KMS-11 (cell line): ENCODE data around the gene PAPPA2.
"Not testable (repeated sequence)": the region's sequence is repeated elsewhere in the genome, so short reads cannot be mapped to it uniquely, and the experiment has no call there.

ENCODE experiments used
- H2AFZ ChIP-seq: fragments of 200-600 bp; sonication (generic); 2 replicates; pipeline ENCODE4 v1.6.1; 2016; ENCODE audit warnings: antibody characterized with exemption, mixed run types, low read depth
- H3K27ac ChIP-seq: fragments of 200-600 bp; sonication (generic); 2 replicates; pipeline ENCODE4 v1.6.1; 2016; ENCODE audit warnings: mild to moderate bottlenecking, mixed run types
- H3K27me3 ChIP-seq: fragments of 200-600 bp; sonication (generic); 2 replicates; pipeline ENCODE4 v1.6.1; 2017; ENCODE audit warnings: mild to moderate bottlenecking, low read depth, mixed run types, moderate library complexity; ENCODE audit not compliant: insufficient read depth
- H3K36me3 ChIP-seq: fragments of 200-600 bp; sonication (generic); 2 replicates; pipeline ENCODE4 v1.6.1; 2017; ENCODE audit warnings: mild to moderate bottlenecking, mixed run types; ENCODE audit not compliant: insufficient read depth
- H3K4me1 ChIP-seq: fragments of 200-600 bp; sonication (generic); 2 replicates; pipeline ENCODE4 v1.6.1; 2016; ENCODE audit warnings: mild to moderate bottlenecking, low read depth, mixed run types; ENCODE audit not compliant: poor library complexity, severe bottlenecking
- H3K4me2 ChIP-seq: fragments of 200-600 bp; sonication (generic); 2 replicates; pipeline ENCODE4 v1.7.0; 2016; ENCODE audit warnings: mild to moderate bottlenecking, mixed run types
- H3K4me3 ChIP-seq: fragments of 200-600 bp; sonication (generic); IDR thresholded peaks from 2 replicates; pipeline ENCODE4 v1.6.1; 2017; ENCODE audit warnings: low read depth, low read length, mixed read lengths; ENCODE audit not compliant: insufficient read depth
- H3K79me2 ChIP-seq: fragments of 200-600 bp; sonication (generic); 2 replicates; pipeline ENCODE4 v1.6.1; 2016; ENCODE audit warnings: low read depth, mixed run types; ENCODE audit not compliant: insufficient read depth
- H3K9ac ChIP-seq: fragments of 200-600 bp; sonication (generic); 2 replicates; pipeline ENCODE4 v1.6.1; 2016; ENCODE audit warnings: mild to moderate bottlenecking, mixed run types
- H4K20me1 ChIP-seq: fragments of 200-600 bp; sonication (generic); 2 replicates; pipeline ENCODE4 v1.6.1; 2016; ENCODE audit warnings: mild to moderate bottlenecking, mixed run types; ENCODE audit not compliant: insufficient read depth
- CTCF ChIP-seq: fragments of 200-600 bp; sonication (generic); conservative IDR thresholded peaks from 2 replicates; pipeline ENCODE4 v1.6.1; 2017; ENCODE audit warnings: low read depth, mild to moderate bottlenecking, antibody characterized with exemption, low read length, moderate library complexity, mixed read lengths

Gene PAPPA2

GRCh38 chr1:176745945-176746344, 283.0 kb downstream of the PAPPA2 start:
- Histone ChIP-seq H3K79me2 (no peaks in the 10 kb centered on the region), H3K9ac (no peak overlapping the region), H3K36me3 (no peaks in the 10 kb centered on the region), H3K27me3 (no peaks in the 10 kb centered on the region), H3K4me2 (no peak overlapping the region), H3K4me1 (no peaks in the 10 kb centered on the region), H2AFZ (no peak overlapping the region), H3K4me3 (no peak overlapping the region), H4K20me1 (no peaks in the 10 kb centered on the region), H3K27ac (no peak overlapping the region)
- peak; percentile 44 for TF ChIP-seq CTCF

DNA sequence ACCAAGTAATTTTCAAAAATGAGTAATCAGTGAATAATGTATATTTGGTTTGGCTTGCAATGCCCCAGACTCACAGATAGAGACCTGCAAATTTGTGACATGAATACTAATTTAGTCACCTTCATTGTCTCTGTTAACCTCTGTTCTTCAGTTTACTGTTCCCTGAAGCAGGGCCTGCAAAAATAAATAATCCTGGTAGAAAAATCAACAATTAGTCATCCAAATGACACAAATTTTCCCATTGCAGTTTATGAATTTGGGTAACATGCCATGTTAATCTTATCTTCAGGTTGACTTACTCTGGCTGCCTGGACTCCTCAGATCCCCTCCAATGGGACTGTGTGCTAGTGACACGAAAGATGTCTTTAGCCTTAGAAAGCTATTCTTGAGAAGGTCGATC, 289.5 kb downstream of the PAPPA2 start:
- Histone ChIP-seq H3K79me2 (no peaks in the 10 kb centered on the region), H4K20me1 (no peaks in the 10 kb centered on the region), H3K9ac (no peak overlapping the region), H3K27ac (no peak overlapping the region), H3K4me3 (no peak overlapping the region), H3K36me3 (no peaks in the 10 kb centered on the region), H3K27me3 (no peaks in the 10 kb centered on the region), H3K4me2 (no peak overlapping the region), H3K4me1 (no peaks in the 10 kb centered on the region), H2AFZ (no peak overlapping the region)
- TF ChIP-seq CTCF, result no peak

DNA sequence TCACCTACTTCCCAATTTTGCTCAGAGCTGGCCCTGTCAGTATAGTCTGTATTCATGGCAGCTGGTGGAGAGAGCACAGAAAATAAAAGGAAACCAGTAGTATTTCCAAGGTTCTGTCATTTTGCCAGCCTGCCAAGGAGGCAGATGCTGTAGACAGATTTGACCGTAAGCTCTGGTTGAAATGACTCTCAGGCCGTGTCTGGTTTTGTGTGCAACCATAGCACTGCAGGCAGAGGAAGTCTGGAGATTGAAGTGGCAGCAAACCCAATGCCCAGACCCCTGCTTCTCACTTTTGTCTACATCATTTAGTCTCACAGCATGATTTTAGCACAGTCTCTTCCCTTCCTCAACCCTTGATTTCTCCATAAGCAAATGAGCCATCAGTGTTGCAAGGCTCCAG, 291.7 kb downstream of the PAPPA2 start:
- no peak for TF ChIP-seq CTCF
- Histone ChIP-seq H2AFZ (no peak overlapping the region), H3K4me1 (no peaks in the 10 kb centered on the region)

GRCh38 chr1:176756817-176757216, 293.8 kb downstream of the PAPPA2 start:
- H3K27me3 ChIP-seq, result not testable (repeated sequence)

More for the DNA sequence above, 291.7 kb downstream of the PAPPA2 start:
- Histone ChIP-seq H3K36me3 (no peaks in the 10 kb centered on the region), H3K27ac (no peak overlapping the region), H3K27me3 (no peaks in the 10 kb centered on the region), H3K9ac (no peak overlapping the region), H3K4me3 (no peak overlapping the region), H3K79me2 (no peaks in the 10 kb centered on the region), H4K20me1 (no peaks in the 10 kb centered on the region), H3K4me2 (no peak overlapping the region)

GRCh38 chr1:176765608-176766007, 302.6 kb downstream of the PAPPA2 start:
- Histone ChIP-seq H4K20me1 (no peaks in the 10 kb centered on the region), H3K27me3 (no peaks in the 10 kb centered on the region), H3K27ac (no peak overlapping the region), H3K4me1 (no peaks in the 10 kb centered on the region), H3K79me2 (no peaks in the 10 kb centered on the region), H2AFZ (no peak overlapping the region), H3K36me3 (no peaks in the 10 kb centered on the region), H3K4me2 (no peak overlapping the region), H3K9ac (no peak overlapping the region), H3K4me3 (no peak overlapping the region)
- no peak for TF ChIP-seq CTCF

More at GRCh38 chr1:176756817-176757216, 293.8 kb downstream of the PAPPA2 start:
- not testable (repeated sequence) for H3K27ac ChIP-seq, H3K79me2 ChIP-seq, H4K20me1 ChIP-seq, H3K4me2 ChIP-seq, H3K4me1 ChIP-seq, H2AFZ ChIP-seq, H3K9ac ChIP-seq, H3K4me3 ChIP-seq, H3K36me3 ChIP-seq
